ENCODE results near the gene KIAA1958. TPM values are rescaled to one million over a fixed set of nuclear protein-coding genes. Genes with fewer than 3 reads are reported as not detected.
"Not testable (repeated sequence)": the region's sequence is repeated elsewhere in the genome, so short reads cannot be mapped to it uniquely, and the experiment has no call there.

KIAA1958 gene
- total RNA-seq, 1 donor from 2014 or later = 10.6 TPM

GRCh38 chr9:112670991-112671625, 184.5 kb downstream of the KIAA1958 start:
- no peak overlapping the region for H3K27ac Mint-ChIP-seq
- no peak for DNase-seq
- no peaks in the 10 kb centered on the region for H3K4me1 Mint-ChIP-seq
- no peaks in the 10 kb centered on the region for H3K36me3 Mint-ChIP-seq (ENCODE audit: low read depth)
- H3K9me3 Mint-ChIP-seq = no peaks in the 10 kb centered on the region
- intact Hi-C loops (cut with micrococcal nuclease) = no loop called here
- H3K27me3 Mint-ChIP-seq = peaks cover 2% of the 10 kb centered on the region
- H3K4me3 Mint-ChIP-seq = no peak overlapping the region

- H3K36me3 Mint-ChIP-seq (ENCODE audit: low read depth); H3K4me3 Mint-ChIP-seq; DNase-seq; H3K27me3 Mint-ChIP-seq; H3K27ac Mint-ChIP-seq; H3K9me3 Mint-ChIP-seq; H3K4me1 Mint-ChIP-seq; intact Hi-C loops (cut with micrococcal nuclease): not testable (repeated sequence)
Observed at GRCh38 chr9:112673221-112673620, 186.6 kb downstream of the KIAA1958 start.

GRCh38 chr9:112677040-112677439, 190.4 kb downstream of the KIAA1958 start:
- peaks cover 17% of the 10 kb centered on the region for H3K9me3 Mint-ChIP-seq

GRCh38 chr9:112680731-112681402, 194.2 kb downstream of the KIAA1958 start:
- no peaks in the 10 kb centered on the region for H3K27me3 Mint-ChIP-seq
- intact Hi-C loops (cut with micrococcal nuclease) = no loop called here
- DNase-seq = no peak
- H3K9me3 Mint-ChIP-seq = peaks cover 17% of the 10 kb centered on the region
- no peak overlapping the region for H3K27ac Mint-ChIP-seq
- no peak overlapping the region for H3K4me3 Mint-ChIP-seq
- H3K36me3 Mint-ChIP-seq (ENCODE audit: low read depth) = peaks cover 20% of the 10 kb centered on the region
- H3K4me1 Mint-ChIP-seq = peaks cover 5% of the 10 kb centered on the region

More at GRCh38 chr9:112677040-112677439, 190.4 kb downstream of the KIAA1958 start:
- DNase-seq = no peak
- Mint-ChIP-seq H3K27me3 (no peaks in the 10 kb centered on the region), H3K4me3 (no peak overlapping the region), H3K36me3 (ENCODE audit: low read depth) (peaks cover 1% of the 10 kb centered on the region), H3K4me1 (no peaks in the 10 kb centered on the region), H3K27ac (no peak overlapping the region)
- intact Hi-C loops (cut with micrococcal nuclease) = no loop called here

GRCh38 chr9:112689161-112689740, 202.6 kb downstream of the KIAA1958 start:
- intact Hi-C loops (cut with micrococcal nuclease) = no loop called here
- no peaks in the 10 kb centered on the region for H3K27me3 Mint-ChIP-seq
- no peak overlapping the region for H3K27ac Mint-ChIP-seq
- H3K9me3 Mint-ChIP-seq = no peaks in the 10 kb centered on the region
- H3K36me3 Mint-ChIP-seq (ENCODE audit: low read depth) = peaks cover 64% of the 10 kb centered on the region
- peaks cover 6% of the 10 kb centered on the region for H3K4me1 Mint-ChIP-seq
- DNase-seq = no peak
- H3K4me3 Mint-ChIP-seq = no peak overlapping the region

GRCh38 chr9:112694706-112695555, 208.3 kb downstream of the KIAA1958 start:
- H3K27me3 Mint-ChIP-seq = no peaks in the 10 kb centered on the region
- intact Hi-C loops (cut with micrococcal nuclease) = no loop called here
- no peak overlapping the region for H3K4me3 Mint-ChIP-seq
- DNase-seq = no peak
- no peak overlapping the region for H3K27ac Mint-ChIP-seq
- H3K9me3 Mint-ChIP-seq = no peaks in the 10 kb centered on the region
- H3K36me3 Mint-ChIP-seq (ENCODE audit: low read depth) = peaks cover 44% of the 10 kb centered on the region
- peaks cover 17% of the 10 kb centered on the region for H3K4me1 Mint-ChIP-seq

GRCh38 chr9:112696461-112696860, 209.8 kb downstream of the KIAA1958 start:
- Mint-ChIP-seq H3K36me3 (ENCODE audit: low read depth) (peaks cover 41% of the 10 kb centered on the region), H3K4me1 (peaks cover 15% of the 10 kb centered on the region), H3K27ac (no peak overlapping the region)

GRCh38 chr9:112699230-112699629, 212.6 kb downstream of the KIAA1958 start:
- H3K9me3 Mint-ChIP-seq = no peaks in the 10 kb centered on the region
- no peak overlapping the region for H3K27ac Mint-ChIP-seq
- H3K4me1 Mint-ChIP-seq = peaks cover 17% of the 10 kb centered on the region
- no peak overlapping the region for H3K4me3 Mint-ChIP-seq
- DNase-seq = no peak
- intact Hi-C loops (cut with micrococcal nuclease) = no loop called here
- H3K27me3 Mint-ChIP-seq = no peaks in the 10 kb centered on the region
- peaks cover 31% of the 10 kb centered on the region for H3K36me3 Mint-ChIP-seq (ENCODE audit: low read depth)

More at GRCh38 chr9:112696461-112696860, 209.8 kb downstream of the KIAA1958 start:
- Mint-ChIP-seq H3K9me3 (no peaks in the 10 kb centered on the region), H3K4me3 (no peak overlapping the region), H3K27me3 (no peaks in the 10 kb centered on the region)
- no peak for DNase-seq
- intact Hi-C loops (cut with micrococcal nuclease) = no loop called here

GRCh38 chr9:112700085-112700484, 213.5 kb downstream of the KIAA1958 start:
- H3K27me3 Mint-ChIP-seq = no peaks in the 10 kb centered on the region
- H3K9me3 Mint-ChIP-seq = no peaks in the 10 kb centered on the region
- no peak for DNase-seq
- intact Hi-C loops (cut with micrococcal nuclease) = no loop called here
- peaks cover 31% of the 10 kb centered on the region for H3K36me3 Mint-ChIP-seq (ENCODE audit: low read depth)
- H3K4me1 Mint-ChIP-seq = peaks cover 17% of the 10 kb centered on the region
- H3K4me3 Mint-ChIP-seq = no peak overlapping the region
- no peak overlapping the region for H3K27ac Mint-ChIP-seq

- Mint-ChIP-seq H3K4me1 (peaks cover 18% of the 10 kb centered on the region), H3K36me3 (ENCODE audit: low read depth) (peaks cover 25% of the 10 kb centered on the region), H3K9me3 (no peaks in the 10 kb centered on the region), H3K4me3 (no peak overlapping the region), H3K27me3 (no peaks in the 10 kb centered on the region), H3K27ac (no peak overlapping the region)
- no peak for DNase-seq
- intact Hi-C loops (cut with micrococcal nuclease) = no loop called here
Observed at GRCh38 chr9:112703304-112703703, 216.7 kb downstream of the KIAA1958 start.

- DNase-seq = no peak
- intact Hi-C loops (cut with micrococcal nuclease) = no loop called here
- Mint-ChIP-seq H3K36me3 (ENCODE audit: low read depth) (peaks cover 19% of the 10 kb centered on the region), H3K27me3 (no peaks in the 10 kb centered on the region), H3K4me3 (no peak overlapping the region), H3K4me1 (peaks cover 12% of the 10 kb centered on the region), H3K9me3 (no peaks in the 10 kb centered on the region), H3K27ac (no peak overlapping the region)
Observed at GRCh38 chr9:112705768-112706427, 219.3 kb downstream of the KIAA1958 start.

- Mint-ChIP-seq H3K9me3 (no peaks in the 10 kb centered on the region), H3K36me3 (ENCODE audit: low read depth) (peaks cover 17% of the 10 kb centered on the region), H3K4me3 (no peak overlapping the region), H3K4me1 (peaks cover 13% of the 10 kb centered on the region), H3K27ac (no peak overlapping the region), H3K27me3 (no peaks in the 10 kb centered on the region)
- intact Hi-C loops (cut with micrococcal nuclease) = loop anchor here (10.0 kb wide), 2 partner anchors 266 to 616 kb away; no protein-coding TSS in a partner anchor
- no peak for DNase-seq
Observed at GRCh38 chr9:112711050-112711689, 224.5 kb downstream of the KIAA1958 start.

GRCh38 chr9:112712678-112713077, 226.1 kb downstream of the KIAA1958 start:
- Mint-ChIP-seq H3K9me3 (no peaks in the 10 kb centered on the region), H3K27ac (no peak overlapping the region), H3K36me3 (ENCODE audit: low read depth) (peaks cover 19% of the 10 kb centered on the region), H3K4me1 (peaks cover 17% of the 10 kb centered on the region), H3K4me3 (no peak overlapping the region), H3K27me3 (no peaks in the 10 kb centered on the region)
- no peak for DNase-seq
- intact Hi-C loops (cut with micrococcal nuclease) = loop anchor here (10.0 kb wide), 2 partner anchors 268 to 618 kb away; no protein-coding TSS in a partner anchor
